Left lung (tissue), 10 donors: ENCODE data around the gene LIMCH1. TPM values are rescaled to one million over a fixed set of nuclear protein-coding genes. Genes with fewer than 3 reads are reported as not detected.

ENCODE experiments used
- ATAC-seq: fragments of 200-7000 bp; cut with Tn5 transposase; one replicate; pipeline ENCODE4 v1.9.1; 2020; ENCODE audit warnings: moderate library complexity
- DNase-seq, 4 donors: peaks; one replicate each; pipeline ENCODE4 v3.0.0-alpha.2; 2013 to 2020
- H3K27ac ChIP-seq, 2 donors: fragments of 200-600 bp; sonication (generic) in 1 of 2; one replicate each; pipeline versions ENCODE4 v1.5.0 to v1.8.0; 2020 to 2021
- H3K27me3 ChIP-seq, 2 donors: fragments of 200-600 bp; sonication (generic) in 1 of 2; one replicate each; pipeline versions ENCODE4 v1.5.0 to v1.8.0; 2020 to 2021
- H3K36me3 ChIP-seq, 2 donors: fragments of 200-600 bp; sonication (generic) in 1 of 2; one replicate each; pipeline versions ENCODE4 v1.5.0 to v1.8.0; 2020 to 2021
- H3K4me1 ChIP-seq, 2 donors: fragments of 200-600 bp; one replicate each; pipeline ENCODE4 v1.8.0; 2021
- H3K4me3 ChIP-seq, 2 donors: fragments of 200-600 bp; sonication (generic) in 1 of 2; one replicate each; pipeline versions ENCODE4 v1.5.0 to v1.8.0; 2020 to 2021; ENCODE audit warnings: mild to moderate bottlenecking in 1 of 2
- H3K9me3 ChIP-seq, 2 donors: fragments of 200-600 bp; sonication (generic) in 1 of 2; one replicate each; pipeline versions ENCODE4 v1.5.0 to v1.8.0; 2020 to 2021
- CTCF ChIP-seq, 2 donors: fragments of 200-600 bp; sonication (generic) in 1 of 2; IDR thresholded peaks; one replicate each; pipeline versions ENCODE4 v1.5.0 to v1.8.0; 2021; ENCODE audit warnings: antibody characterized with exemption in 2 of 2
- intact Hi-C, 2 donors: fragments of 100-400 bp; cut with DNase I; formaldehyde crosslinking; loops; one replicate each; pipeline versions ENCODE4 v1.11.2 to v1.14.2; 2022
- polyA plus RNA-seq, 6 donors: library from polyadenylated mRNA; unstranded; fragments of 120-200 nt; gene quantifications; one replicate each; pipeline ENCODE4 v1.2.1, GENCODE V29; 2013; ENCODE audit not compliant: insufficient read length in 6 of 6
- total RNA-seq, 2 donors: library from RNA; stranded (reverse); fragmentation: NEBNext Ultra II Directional; extraction: Animal tissue kit (Norgen Biotek cat#: 25700); gene quantifications; one replicate each; pipeline ENCODE4 v1.2.1, GENCODE V29; 2021
- donor health status: DM: no; HTN: yes; CAD: no.
- donor health status: DM: no; HTN: no; CAD: no.

LIMCH1 gene
- total and polyA plus RNA-seq, 8 donors, result 90.6 to 183 (median 113) TPM

DNA sequence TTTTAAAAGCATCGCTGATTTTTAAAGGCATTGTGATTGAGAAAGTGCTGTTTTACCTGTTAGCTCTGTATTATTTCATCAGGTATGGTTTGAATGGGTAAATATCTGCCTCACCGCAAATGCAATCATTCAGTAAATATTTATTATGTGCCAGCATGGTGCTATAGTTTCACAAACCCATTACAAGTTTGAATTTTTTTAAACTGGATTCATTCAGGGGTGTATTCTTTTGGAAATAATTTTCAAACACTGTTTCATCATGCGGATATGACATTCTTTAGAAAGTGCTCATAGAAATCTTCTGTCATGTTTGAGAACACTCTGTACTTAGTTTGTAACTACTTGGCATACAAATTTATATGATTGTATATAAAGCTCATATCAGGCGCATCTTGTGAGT lies 37.2 kb downstream of the LIMCH1 start:
- no peaks in the 10 kb centered on the region for H3K36me3 ChIP-seq
- intact Hi-C loops, result no loop called here
- no peak for DNase-seq
- no peak overlapping the region for H3K4me3 ChIP-seq
- no peaks in the 10 kb centered on the region for H3K9me3 ChIP-seq
- H3K27ac ChIP-seq, result peak overlapping the region in 1 of 2 donors; percentile 48
- H3K27me3 ChIP-seq, result no peaks in the 10 kb centered on the region
- ATAC-seq, result peak; percentile 29
- no peak for TF ChIP-seq CTCF (IDR thresholded peaks at IDR 0.05)
- peaks cover 8 to 10% of the 10 kb centered on the region in 2 donors for H3K4me1 ChIP-seq

GRCh38 chr4:41575665-41576064 lies 37.7 kb downstream of the LIMCH1 start:
- no peak for DNase-seq
- peak overlapping the region in 1 of 2 donors; percentile 48 for H3K27ac ChIP-seq
- no peaks in the 10 kb centered on the region for H3K27me3 ChIP-seq
- H3K36me3 ChIP-seq, result no peaks in the 10 kb centered on the region
- H3K4me1 ChIP-seq, result peaks cover 8 to 10% of the 10 kb centered on the region in 2 donors
- ATAC-seq, result no peak
- TF ChIP-seq CTCF (IDR thresholded peaks at IDR 0.05), result no peak
- H3K4me3 ChIP-seq, result no peak overlapping the region
- intact Hi-C loops, result no loop called here
- no peaks in the 10 kb centered on the region for H3K9me3 ChIP-seq

- Histone ChIP-seq H3K4me3 (no peak overlapping the region), H3K27ac (peak overlapping the region in 1 of 2 donors; percentile 58), H3K27me3 (no peaks in the 10 kb centered on the region), H3K36me3 (no peaks in the 10 kb centered on the region), H3K4me1 (peaks cover 4 to 8% of the 10 kb centered on the region in 2 donors), H3K9me3 (no peaks in the 10 kb centered on the region)
- peak; percentile 84 for ATAC-seq
- intact Hi-C loops, result no loop called here
- no peak for TF ChIP-seq CTCF (IDR thresholded peaks at IDR 0.05)
- no peak for DNase-seq
Observed at GRCh38 chr4:41579043-41579442, 41.1 kb downstream of the LIMCH1 start.

DNA sequence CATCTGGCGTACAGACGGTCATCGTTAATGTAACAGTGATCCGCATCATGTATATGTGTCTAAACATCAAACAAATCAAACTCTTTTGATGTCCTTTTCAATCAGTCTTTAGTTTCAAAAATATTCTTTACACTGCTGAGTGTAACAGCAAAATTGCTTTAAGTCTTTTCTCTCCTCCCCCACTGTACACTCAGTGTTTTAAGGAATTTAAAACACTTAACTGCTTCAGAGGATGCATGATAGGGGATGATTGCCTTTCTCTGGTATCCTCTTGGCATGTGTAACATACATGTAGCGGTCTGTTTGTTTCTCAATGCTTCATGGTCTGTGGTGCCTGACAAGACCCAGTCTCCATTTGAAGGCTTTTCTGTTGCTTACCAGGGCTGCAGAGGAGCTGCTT lies 41.6 kb downstream of the LIMCH1 start:
- Histone ChIP-seq H3K4me1 (peaks cover 4 to 8% of the 10 kb centered on the region in 2 donors), H3K36me3 (no peaks in the 10 kb centered on the region), H3K9me3 (peaks cover 0 to 3% of the 10 kb centered on the region in 2 donors), H3K27me3 (no peaks in the 10 kb centered on the region), H3K4me3 (no peak overlapping the region), H3K27ac (peak overlapping the region in 1 of 2 donors; percentile 23)
- DNase-seq, result peak in 1 of 4 donors; percentile 29
- intact Hi-C loops, result no loop called here
- TF ChIP-seq CTCF (IDR thresholded peaks at IDR 0.05), result no peak
- peak; percentile 12 for ATAC-seq

DNA sequence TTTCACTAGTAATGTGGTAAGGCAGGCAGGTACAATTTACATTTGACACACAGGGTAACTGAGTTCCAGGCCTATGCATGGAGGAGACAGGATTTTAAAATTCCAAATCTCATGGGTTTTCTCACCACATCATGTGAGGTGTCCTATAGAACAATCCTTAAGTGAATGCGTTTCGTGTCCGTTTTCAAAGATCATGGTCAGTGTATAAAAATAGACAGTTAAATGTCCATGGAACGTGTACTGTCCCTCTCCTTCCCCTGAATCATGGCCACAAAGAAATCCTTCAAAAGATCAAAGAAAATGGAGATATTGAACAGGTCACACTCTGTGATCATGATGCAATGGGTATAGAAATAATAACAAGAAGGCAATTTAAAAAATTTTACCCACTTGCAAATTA lies 42.0 kb downstream of the LIMCH1 start:
- TF ChIP-seq CTCF (IDR thresholded peaks at IDR 0.05), result no peak
- peak overlapping the region in 1 of 2 donors; percentile 23 for H3K27ac ChIP-seq
- no peaks in the 10 kb centered on the region for H3K27me3 ChIP-seq
- no peak for ATAC-seq
- intact Hi-C loops, result no loop called here
- peaks cover 0 to 8% of the 10 kb centered on the region in 2 donors for H3K9me3 ChIP-seq
- no peaks in the 10 kb centered on the region for H3K36me3 ChIP-seq
- H3K4me3 ChIP-seq, result no peak overlapping the region
- no peak for DNase-seq
- peaks cover 0 to 8% of the 10 kb centered on the region in 2 donors for H3K4me1 ChIP-seq
